MM.1S (cell line): ENCODE data around the gene MRPL53.

Source experiments
- DNase-seq: peaks from one replicate; pipeline ENCODE4 v3.0.0-alpha.2; 2015
- H2AFZ ChIP-seq: fragments of 300-600 bp; sonication (generic); 2 replicates; pipeline ENCODE4 v1.6.0; 2016; ENCODE audit warnings: antibody characterized with exemption, low read length
- H3F3A ChIP-seq: fragments of 300-600 bp; sonication (generic); 2 replicates; pipeline ENCODE4 v1.6.1; 2016; ENCODE audit warnings: mild to moderate bottlenecking, antibody characterized with exemption, low read length, moderate library complexity, mixed read lengths; ENCODE audit not compliant: insufficient read depth
- H3K27ac ChIP-seq: fragments of 300-600 bp; sonication (generic); 2 replicates; pipeline ENCODE4 v1.5.1; 2016; ENCODE audit warnings: mild to moderate bottlenecking, low read length
- H3K27me3 ChIP-seq: fragments of 300-600 bp; sonication (generic); replicated peaks from 2 replicates; pipeline ENCODE4 v1.6.0; 2016; ENCODE audit warnings: low read length; ENCODE audit not compliant: insufficient read depth
- H3K36me3 ChIP-seq: fragments of 300-600 bp; sonication (generic); replicated peaks from 2 replicates; pipeline ENCODE4 v1.6.1; 2016; ENCODE audit warnings: mild to moderate bottlenecking, low read length, mixed read lengths; ENCODE audit not compliant: insufficient read depth
- H3K4me1 ChIP-seq: fragments of 300-600 bp; sonication (generic); 2 replicates; pipeline ENCODE4 v1.6.1; 2016; ENCODE audit warnings: low read length, mixed read lengths
- H3K4me2 ChIP-seq: fragments of 300-600 bp; sonication (generic); 2 replicates; pipeline ENCODE4 v1.6.0; 2016; ENCODE audit warnings: low read depth, low read length
- H3K4me3 ChIP-seq: fragments of 300-600 bp; sonication (generic); 2 replicates; pipeline ENCODE4 v1.5.1; 2016; ENCODE audit warnings: low read length, mixed read lengths
- H3K79me2 ChIP-seq: fragments of 300-600 bp; sonication (generic); 2 replicates; pipeline ENCODE4 v1.6.1; 2016; ENCODE audit warnings: mixed run types, low read length, mixed read lengths
- H3K9ac ChIP-seq: fragments of 300-600 bp; sonication (generic); 2 replicates; pipeline ENCODE4 v1.6.1; 2016; ENCODE audit warnings: low read length, mixed read lengths
- H3K9me2 ChIP-seq: fragments of 300-600 bp; sonication (generic); replicated peaks from 2 replicates; pipeline ENCODE4 v1.6.1; 2016; ENCODE audit warnings: mild to moderate bottlenecking, low read length, mixed read lengths; ENCODE audit not compliant: insufficient read depth
- H3K9me3 ChIP-seq: fragments of 300-600 bp; sonication (generic); replicated peaks from 2 replicates; pipeline ENCODE4 v1.6.1; 2016; ENCODE audit warnings: mild to moderate bottlenecking, low read length, mixed read lengths; ENCODE audit not compliant: insufficient read depth
- H4K20me1 ChIP-seq: fragments of 300-600 bp; sonication (generic); 2 replicates; pipeline ENCODE4 v1.6.1; 2016; ENCODE audit warnings: mild to moderate bottlenecking, low read length, moderate library complexity, mixed read lengths; ENCODE audit not compliant: insufficient read depth
- CTCF ChIP-seq: fragments of 300-600 bp; sonication (generic); IDR thresholded peaks from 2 replicates; pipeline ENCODE4 v1.5.1; 2016; ENCODE audit warnings: antibody characterized with exemption, low read length, mixed read lengths
- EZH2 ChIP-seq: fragments of 300-600 bp; sonication (generic); optimal IDR thresholded peaks from 2 replicates; pipeline ENCODE3; 2017; ENCODE audit warnings: low read depth, mild to moderate bottlenecking, antibody characterized with exemption, low read length, mixed read lengths
- EZH2phosphoT487 ChIP-seq: fragments of 300-600 bp; sonication (generic); IDR thresholded peaks from 2 replicates; pipeline ENCODE4 v1.6.1; 2018; ENCODE audit warnings: antibody characterized with exemption, low read length

Gene MRPL53

GRCh38 chr2:74424139-74424992, 48.1 kb downstream of the MRPL53 start:
- H3K36me3 ChIP-seq = no peaks in the 10 kb centered on the region
- no peak overlapping the region for H3K27ac ChIP-seq
- H3K4me1 ChIP-seq = peaks cover 10% of the 10 kb centered on the region
- no peak overlapping the region for H3K4me3 ChIP-seq
- H3K9ac ChIP-seq = no peak overlapping the region
- DNase-seq = no peak
- TF ChIP-seq EZH2phosphoT487 (no peak), CTCF (no peak), EZH2 (no peak)
- no peak overlapping the region for H2AFZ ChIP-seq
- H3K9me3 ChIP-seq = no peaks in the 10 kb centered on the region
- H3F3A ChIP-seq = peaks cover 8% of the 10 kb centered on the region; the same call in 1 of the 2 replicates
- no peaks in the 10 kb centered on the region for H3K9me2 ChIP-seq
- no peaks in the 10 kb centered on the region for H3K79me2 ChIP-seq
- no peaks in the 10 kb centered on the region for H4K20me1 ChIP-seq
- H3K27me3 ChIP-seq = no peaks in the 10 kb centered on the region
- no peak overlapping the region for H3K4me2 ChIP-seq

GRCh38 chr2:74423231-74424095, 49.0 kb downstream of the MRPL53 start:
- no peaks in the 10 kb centered on the region for H4K20me1 ChIP-seq
- no peak overlapping the region for H3K4me2 ChIP-seq
- no peak overlapping the region for H3K9ac ChIP-seq
- H3K27ac ChIP-seq = no peak overlapping the region
- H2AFZ ChIP-seq = no peak overlapping the region
- H3K9me3 ChIP-seq = no peaks in the 10 kb centered on the region
- peaks cover 10% of the 10 kb centered on the region for H3K4me1 ChIP-seq
- H3F3A ChIP-seq = peaks cover 8% of the 10 kb centered on the region; the same call in 1 of the 2 replicates
- H3K9me2 ChIP-seq = no peaks in the 10 kb centered on the region
- TF ChIP-seq EZH2phosphoT487 (no peak), CTCF (no peak), EZH2 (no peak)
- H3K4me3 ChIP-seq = no peak overlapping the region
- no peak for DNase-seq
- H3K36me3 ChIP-seq = no peaks in the 10 kb centered on the region
- H3K27me3 ChIP-seq = no peaks in the 10 kb centered on the region
- no peaks in the 10 kb centered on the region for H3K79me2 ChIP-seq
